ENCODE data around the gene HNRNPH1.

DNA sequence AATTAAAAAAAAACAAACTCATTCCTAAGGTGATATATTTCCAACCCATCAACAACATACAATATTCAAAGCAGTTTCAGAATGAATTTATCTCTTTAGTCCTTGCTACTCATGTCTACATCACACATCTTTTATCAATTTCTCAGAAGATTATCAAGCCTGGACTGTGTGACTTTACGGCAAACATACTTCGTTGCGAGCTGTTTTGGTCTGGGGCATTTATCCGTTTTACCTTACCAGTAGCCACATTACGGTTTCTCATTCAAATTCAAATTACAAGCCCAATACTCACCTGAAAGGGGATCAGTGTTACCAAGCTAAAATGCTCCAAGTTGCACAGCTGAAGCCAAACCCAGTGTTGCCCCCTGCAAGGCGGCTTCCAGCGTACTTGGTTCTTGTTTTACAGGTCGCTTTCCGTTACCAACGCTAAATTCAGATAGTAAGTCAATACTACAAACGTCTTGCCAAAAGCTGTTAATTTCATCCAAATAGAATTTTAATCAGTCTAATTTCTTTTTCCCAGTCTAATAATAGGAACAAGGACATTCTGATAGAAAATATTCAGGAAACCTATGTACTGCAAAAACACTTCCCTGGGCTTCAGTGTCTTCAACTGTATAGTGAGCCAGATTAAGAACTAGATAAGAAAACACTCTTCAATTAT, 1.8 kb downstream of the HNRNPH1 start:
- no peak for TF ChIP-seq EGR1 (IDR thresholded peaks at IDR 0.05; ENCODE audit: low read depth in 2 of 2)
- no peak for TF ChIP-seq CTCF (IDR thresholded peaks at IDR 0.05; ENCODE audit: low read depth, low read length, missing input control)

All from liver (tissue), 3 donors.